Sigmoid colon (tissue), 4 donors: Measurements from ENCODE around the gene SLC29A2.

Source experiments
- CTCF ChIP-seq, 4 experiments: fragments of 450-650 bp in 3 of 4; fragments of 200-600 bp in 1 of 4; IDR thresholded peaks; one replicate each; pipeline ENCODE4 v1.5.1; 2016 to 2019; ENCODE audit warnings: antibody characterized with exemption in 4 of 4, mild to moderate bottlenecking in 3 of 4, moderate library complexity in 2 of 4
- POLR2A ChIP-seq, 2 donors: fragments of 450-650 bp; IDR thresholded peaks; one replicate each; pipeline ENCODE4 v1.6.1; 2016; ENCODE audit warnings: antibody characterized with exemption in 2 of 2, mild to moderate bottlenecking in 2 of 2, moderate library complexity in 2 of 2
- POLR2AphosphoS5 ChIP-seq, 4 donors: sonication (generic); formaldehyde crosslinking; IDR thresholded peaks; one replicate each; pipeline ENCODE4 v1.6.1; 2017; ENCODE audit warnings: antibody characterized with exemption in 4 of 4

- TF ChIP-seq POLR2AphosphoS5 (IDR thresholded peaks at IDR 0.05), result peak; percentile 40 to 77 (median 58)
- TF ChIP-seq POLR2A (IDR thresholded peaks at IDR 0.05), result no peak
- TF ChIP-seq CTCF (IDR thresholded peaks at IDR 0.05), result no peak
Measured at GRCh38 chr11:66316849-66317251, 54.7 kb downstream of the SLC29A2 start, which contains the start of gene CD248.
